HCT116 (cell line): ENCODE data around the gene C5AR2.

Experiments used
- CTCF ChIP-seq, 3 experiments: fragments of 200-600 bp in 1 of 3; sonication (generic) in 1 of 3; IDR thresholded peaks in 2 of 3; conservative IDR thresholded peaks in 1 of 3; 2 replicates each; pipeline ENCODE4 v1.5.1; 2012 to 2017; ENCODE audit warnings: low read depth in 2 of 3, low read length in 2 of 3, antibody characterized with exemption in 1 of 3, borderline replicate concordance in 1 of 3, control low read depth in 1 of 3, mild to moderate bottlenecking in 1 of 3, mixed read lengths in 1 of 3, mixed run types in 1 of 3, moderate library complexity in 1 of 3; ENCODE audit not compliant: insufficient read depth in 1 of 3
- EGR1 ChIP-seq: IDR thresholded peaks from 2 replicates; pipeline ENCODE4 v1.6.1; 2012; ENCODE audit warnings: low read depth
- ELF1 ChIP-seq: IDR thresholded peaks from 2 replicates; pipeline ENCODE4 v1.6.1; 2012; ENCODE audit warnings: low read depth, borderline replicate concordance
- EZH2 ChIP-seq: fragments of 200-600 bp; sonication (generic); IDR thresholded peaks from 2 replicates; pipeline ENCODE4 v1.6.1; 2017; ENCODE audit warnings: antibody characterized with exemption, mixed run types
- TCF7L2 ChIP-seq: IDR thresholded peaks from 2 replicates; pipeline ENCODE4 v1.7.0; 2011; ENCODE audit warnings: borderline replicate concordance, inconsistent platforms; ENCODE audit not compliant: insufficient read depth, insufficient read length; ENCODE audit errors: extremely low read depth
- ZFX ChIP-seq: fragments of 450-650 bp; IDR thresholded peaks from 2 replicates; pipeline ENCODE4 v1.6.1; 2017

GRCh38 chr19:47352095-47352494, 20.1 kb downstream of the C5AR2 start:
- TF ChIP-seq TCF7L2 (no peak), CTCF (IDR thresholded peaks at IDR 0.05 in 2 of 3, conservative IDR thresholded peaks at IDR 0.05 in 1 of 3; ENCODE audit: borderline replicate concordance in 1 of 3, insufficient read depth in 1 of 3, low read depth in 2 of 3, low read length in 2 of 3) (no peak), EZH2 (no peak), ZFX (no peak), EGR1 (no peak), ELF1 (no peak)
